Measurements from ENCODE around the gene RAPGEF4.

- no peak for TF ChIP-seq STAT6 (CRISPR knock-in tag; conservative IDR thresholded peaks at IDR 0.05; ENCODE audit: low read depth)
- TF ChIP-seq ZNF425 (CRISPR knock-in tag; conservative IDR thresholded peaks at IDR 0.05) = no peak
- TF ChIP-seq NR1H2 (CRISPR knock-in tag; IDR thresholded peaks at IDR 0.05) = no peak
- no peak for TF ChIP-seq ERG (CRISPR knock-in tag; IDR thresholded peaks at IDR 0.05)
- TF ChIP-seq CTCF (IDR thresholded peaks at IDR 0.05) = no peak
- no peak for TF ChIP-seq ZBTB43 (CRISPR knock-in tag; IDR thresholded peaks at IDR 0.05)
- no peak for TF ChIP-seq ATF1 (CRISPR knock-in tag; IDR thresholded peaks at IDR 0.05)
- no peak for TF ChIP-seq SP1 (CRISPR knock-in tag; conservative IDR thresholded peaks at IDR 0.05)
- TF ChIP-seq ESRRA (CRISPR knock-in tag; IDR thresholded peaks at IDR 0.05; ENCODE audit: borderline replicate concordance) = no peak
- no peak for TF ChIP-seq CREM (CRISPR knock-in tag; IDR thresholded peaks at IDR 0.05)
- no peak for TF ChIP-seq RELA (CRISPR knock-in tag; IDR thresholded peaks at IDR 0.05; ENCODE audit: borderline replicate concordance)
- no peak for TF ChIP-seq E2F4 (CRISPR knock-in tag; IDR thresholded peaks at IDR 0.05; ENCODE audit: borderline replicate concordance, low read depth)
Observed at GRCh38 chr2:173066887-173067676, 331.4 kb downstream of the RAPGEF4 start.
